ENCODE results near the gene ZMIZ1. TPM values are rescaled to one million over a fixed set of nuclear protein-coding genes. Genes with fewer than 3 reads are reported as not detected.

The ZMIZ1 gene
- total RNA-seq, 1 experiment from 2014 or later, result 28.4 TPM

DNA sequence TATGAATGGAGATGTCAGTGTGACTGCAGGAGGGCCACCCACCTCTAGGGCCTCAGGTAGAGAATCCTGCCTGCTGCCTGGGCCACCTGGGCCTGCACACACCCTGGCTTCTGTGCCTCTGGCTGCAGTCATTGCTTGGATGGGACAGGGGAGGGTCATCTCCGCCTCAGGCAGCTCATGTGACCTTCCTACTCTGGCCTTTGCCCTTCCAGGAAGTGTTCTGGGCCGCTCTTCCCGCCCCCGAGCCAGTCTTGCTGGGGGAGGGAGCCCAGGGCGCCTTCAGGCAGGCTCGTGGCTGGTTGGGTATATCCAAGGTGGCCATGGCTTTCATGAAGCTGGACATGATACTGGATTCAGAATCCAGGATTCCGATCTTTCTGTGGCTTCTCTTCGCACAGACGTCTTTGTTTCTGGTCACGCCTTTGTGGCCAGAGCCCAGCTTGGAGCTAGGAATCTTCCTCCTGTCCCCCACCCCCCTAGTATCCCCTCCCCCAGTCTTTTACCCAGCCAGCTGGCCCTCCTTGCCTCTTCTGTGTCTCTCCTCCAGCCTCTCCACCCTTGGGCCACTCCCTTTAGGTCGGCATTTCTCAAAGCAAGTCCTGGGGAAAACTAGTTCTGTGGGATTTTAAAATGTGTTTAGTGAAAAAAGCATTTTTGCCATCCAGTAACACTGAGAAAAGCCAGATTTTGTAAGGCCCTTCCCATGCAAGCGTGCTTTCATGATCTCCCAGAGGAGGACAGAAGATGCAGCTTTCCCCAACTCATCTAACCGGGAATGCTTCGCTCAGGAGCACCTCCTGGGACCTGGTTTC is 119.6 kb downstream of the ZMIZ1 start:
- CTCF ChIA-PET, result interaction anchor here (1.0 kb wide), 1 partner anchor 10 kb away, joined by 3 read pairs; no protein-coding TSS in a partner anchor
- intact Hi-C loops (cut with micrococcal nuclease), result loop anchor here (5.0 kb wide), 1 partner anchor 106 kb away; no protein-coding TSS in a partner anchor
- TF ChIP-seq EGR1 (IDR thresholded peaks at IDR 0.05; ENCODE audit: low read depth), result no peak
- no peak for TF ChIP-seq CEBPB (IDR thresholded peaks at IDR 0.05; ENCODE audit: low read depth)
- no peak for TF ChIP-seq ZNF274 (IDR thresholded peaks at IDR 0.05; ENCODE audit: low read depth, low read length)
- no peak for TF ChIP-seq ATF3 (IDR thresholded peaks at IDR 0.05)
- TF ChIP-seq POLR2AphosphoS5 (IDR thresholded peaks at IDR 0.05; ENCODE audit: low read depth, low read length), result no peak
- TF ChIP-seq SIN3A (IDR thresholded peaks at IDR 0.05; ENCODE audit: low read depth), result no peak
- TF ChIP-seq RAD21 (IDR thresholded peaks at IDR 0.05; ENCODE audit: low read depth), result no peak
- no peak for TF ChIP-seq ZBTB33 (IDR thresholded peaks at IDR 0.05; ENCODE audit: extremely low read depth, insufficient replicate concordance, low read length)
- TF ChIP-seq POLR2A (IDR thresholded peaks at IDR 0.05; ENCODE audit: borderline replicate concordance, extremely low read depth, insufficient read depth, insufficient read length), result no peak
- TF ChIP-seq, protein P1, sequence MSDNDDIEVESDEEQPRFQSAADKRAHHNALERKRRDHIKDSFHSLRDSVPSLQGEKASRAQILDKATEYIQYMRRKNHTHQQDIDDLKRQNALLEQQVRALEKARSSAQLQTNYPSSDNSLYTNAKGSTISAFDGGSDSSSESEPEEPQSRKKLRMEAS (IDR thresholded peaks at IDR 0.05), result no peak
- no peak overlapping the region for H3K9ac ChIP-seq (ENCODE audit: low read length)
- POLR2A ChIA-PET, result no interaction called here
- H3K4me2 ChIP-seq (ENCODE audit: low read length), result peak overlapping the region; percentile 23; the same call in 1 of the 2 replicates
- no peak overlapping the region for H3K27ac ChIP-seq (ENCODE audit: low read depth, low read length)
- H2AFZ ChIP-seq (ENCODE audit: low read depth, low read length, poor library complexity, severe bottlenecking), result no peak overlapping the region
- no peaks in the 10 kb centered on the region for H4K20me1 ChIP-seq (ENCODE audit: insufficient read depth)
- DNase-seq (ENCODE audit: low read depth, low spot score) (no peak), ATAC-seq (no peak)
- RAD21 ChIA-PET (ENCODE audit: low non-redundant PET in 1 of 2, low total read pairs in 2 of 2, uncharacterized antibody in 2 of 2, unreplicated experiment in 2 of 2), result no interaction called here
- no peaks in the 10 kb centered on the region for H3K9me2 ChIP-seq (ENCODE audit: insufficient read depth)
- peaks cover 71 to 99% of the 10 kb centered on the region in 2 experiments for H3K4me1 ChIP-seq (ENCODE audit: control insufficient read depth in 1 of 2, insufficient read depth in 2 of 2, low read length in 2 of 2)
- no peaks in the 10 kb centered on the region for H3K9me3 ChIP-seq (ENCODE audit: control insufficient read depth in 1 of 2, insufficient read depth in 1 of 2, low read depth in 1 of 2, low read length in 2 of 2)
- BruUV-seq (replicated peaks), result no TSS peak
- H3K36me3 ChIP-seq (ENCODE audit: control insufficient read depth in 1 of 2, insufficient read depth in 2 of 2, low read length in 2 of 2), result no peaks in the 10 kb centered on the region
- H3K79me2 ChIP-seq (ENCODE audit: insufficient read depth, low read length), result no peaks in the 10 kb centered on the region; the same call in 1 of the 2 replicates
- no peak overlapping the region for H3K4me3 ChIP-seq (replicated peaks in 1 of 2; ENCODE audit: low read depth in 1 of 2, low read length in 2 of 2)
- H3K27me3 ChIP-seq (ENCODE audit: insufficient read depth, low read length), result no peaks in the 10 kb centered on the region
